Neural cell (in vitro differentiated cells): ENCODE measurements around the gene SCGB1C2.

Experiments used
- CTCF ChIP-seq: fragments of 450-650 bp; IDR thresholded peaks from 2 replicates; pipeline ENCODE4 v1.5.1; 2014; ENCODE audit warnings: antibody characterized with exemption, mild to moderate bottlenecking, moderate library complexity; ENCODE audit not compliant: poor library complexity, severe bottlenecking
- EP300 ChIP-seq: fragments of 450-650 bp; conservative IDR thresholded peaks from 2 replicates; pipeline ENCODE4 v1.6.1; 2014; ENCODE audit warnings: antibody characterized with exemption, mild to moderate bottlenecking, moderate library complexity; ENCODE audit not compliant: poor library complexity, severe bottlenecking
- POLR2AphosphoS5 ChIP-seq: IDR thresholded peaks from 2 replicates; pipeline ENCODE4 v1.6.1; 2012
- REST ChIP-seq: IDR thresholded peaks from 2 replicates; pipeline ENCODE4 v1.6.1; 2012; ENCODE audit warnings: borderline replicate concordance
- TAF1 ChIP-seq: IDR thresholded peaks from 2 replicates; pipeline ENCODE4 v1.6.1; 2012; ENCODE audit warnings: low read depth

GRCh38 chr17:142102-142661 lies 4.8 kb downstream of the SCGB1C2 start:
- no peak for TF ChIP-seq CTCF
- no peak for TF ChIP-seq REST
- no peak for TF ChIP-seq POLR2AphosphoS5
- no peak for TF ChIP-seq EP300
- no peak for TF ChIP-seq TAF1
